Lower lobe of right lung (tissue), 2 donors: ENCODE results near the gene FXYD6. TPM values are rescaled to one million over a fixed set of nuclear protein-coding genes. Genes with fewer than 3 reads are reported as not detected.
"Not testable (repeated sequence)": the region's sequence is repeated elsewhere in the genome, so short reads cannot be mapped to it uniquely, and the experiment has no call there.

Experiments used
- ATAC-seq, 2 donors: fragments of 200-7000 bp; cut with Tn5 transposase; one replicate each; pipeline ENCODE4 v1.9.1; 2020 to 2022; ENCODE audit warnings: mild to moderate bottlenecking in 2 of 2, moderate library complexity in 2 of 2
- DNase-seq: peaks from one replicate; pipeline ENCODE4 v3.0.0-alpha.2; 2020
- H3K27ac ChIP-seq: fragments of 200-600 bp; one replicate; pipeline ENCODE4 v1.8.0; 2022
- H3K27me3 ChIP-seq: fragments of 200-600 bp; one replicate; pipeline ENCODE4 v1.8.0; 2022; ENCODE audit warnings: low read depth
- H3K36me3 ChIP-seq: fragments of 200-600 bp; one replicate; pipeline ENCODE4 v1.8.0; 2022; ENCODE audit warnings: mild to moderate bottlenecking
- H3K4me1 ChIP-seq: fragments of 200-600 bp; one replicate; pipeline ENCODE4 v1.8.0; 2022
- H3K4me3 ChIP-seq: fragments of 200-600 bp; one replicate; pipeline ENCODE4 v1.8.0; 2022; ENCODE audit warnings: mild to moderate bottlenecking
- H3K9me3 ChIP-seq: fragments of 200-600 bp; one replicate; pipeline ENCODE4 v1.8.0; 2022
- intact Hi-C: fragments of 100-400 bp; cut with DNase I; formaldehyde crosslinking; loops from one replicate; pipeline ENCODE4 v1.11.0; 2022
- total RNA-seq: library from RNA; stranded (reverse); fragmentation: NEBNext Ultra II Directional; extraction: Animal tissue kit (Norgen Biotek cat#: 25700); gene quantifications from one replicate; pipeline ENCODE4 v1.2.1, GENCODE V29; 2021
- TF ChIP-seq, protein P1 (sequence below): fragments of 200-600 bp; IDR thresholded peaks from one replicate; pipeline ENCODE4 v1.8.0; 2022; ENCODE audit warnings: antibody characterized with exemption, mild to moderate bottlenecking
- donor health status: DM: no; HTN: yes; CAD: no; lungs with severe emphysema.

Gene FXYD6
- total RNA-seq, 1 donor from 2014 or later = 61.2 TPM

DNA sequence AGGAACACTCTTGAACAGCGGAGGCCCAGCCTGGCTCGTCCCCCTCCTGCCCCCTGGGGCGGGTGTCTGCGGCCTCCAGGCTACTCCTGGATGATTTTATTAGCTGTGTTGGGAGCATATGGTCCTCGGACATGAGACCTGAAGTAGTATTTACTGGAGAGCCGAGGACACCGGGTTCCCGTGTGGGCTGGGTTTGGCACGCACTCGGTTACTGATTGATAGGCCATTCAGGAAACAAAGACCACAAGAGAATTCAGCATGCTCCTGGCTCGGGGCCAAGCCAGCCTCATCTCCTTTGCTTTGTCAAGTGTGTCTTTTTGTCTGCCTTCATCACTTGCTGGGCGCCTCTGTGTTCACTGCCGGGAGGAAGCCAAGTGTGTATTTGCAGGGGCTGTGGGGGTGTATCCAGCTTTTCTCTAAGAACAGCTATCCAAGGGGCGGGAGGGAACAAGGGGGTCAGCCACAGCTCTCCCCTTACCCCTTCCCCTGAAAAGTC is 61.6 kb downstream of the FXYD6 start:
- ATAC-seq = peak; percentile 28 to 52
- H3K27me3 ChIP-seq = no peaks in the 10 kb centered on the region
- H3K4me1 ChIP-seq = peaks cover 52% of the 10 kb centered on the region
- TF ChIP-seq, protein P1, sequence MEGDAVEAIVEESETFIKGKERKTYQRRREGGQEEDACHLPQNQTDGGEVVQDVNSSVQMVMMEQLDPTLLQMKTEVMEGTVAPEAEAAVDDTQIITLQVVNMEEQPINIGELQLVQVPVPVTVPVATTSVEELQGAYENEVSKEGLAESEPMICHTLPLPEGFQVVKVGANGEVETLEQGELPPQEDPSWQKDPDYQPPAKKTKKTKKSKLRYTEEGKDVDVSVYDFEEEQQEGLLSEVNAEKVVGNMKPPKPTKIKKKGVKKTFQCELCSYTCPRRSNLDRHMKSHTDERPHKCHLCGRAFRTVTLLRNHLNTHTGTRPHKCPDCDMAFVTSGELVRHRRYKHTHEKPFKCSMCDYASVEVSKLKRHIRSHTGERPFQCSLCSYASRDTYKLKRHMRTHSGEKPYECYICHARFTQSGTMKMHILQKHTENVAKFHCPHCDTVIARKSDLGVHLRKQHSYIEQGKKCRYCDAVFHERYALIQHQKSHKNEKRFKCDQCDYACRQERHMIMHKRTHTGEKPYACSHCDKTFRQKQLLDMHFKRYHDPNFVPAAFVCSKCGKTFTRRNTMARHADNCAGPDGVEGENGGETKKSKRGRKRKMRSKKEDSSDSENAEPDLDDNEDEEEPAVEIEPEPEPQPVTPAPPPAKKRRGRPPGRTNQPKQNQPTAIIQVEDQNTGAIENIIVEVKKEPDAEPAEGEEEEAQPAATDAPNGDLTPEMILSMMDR = no peak
- H3K4me3 ChIP-seq = no peak overlapping the region
- peak overlapping the region; percentile 71 for H3K27ac ChIP-seq
- intact Hi-C loops = no loop called here
- H3K9me3 ChIP-seq = no peaks in the 10 kb centered on the region
- peak; percentile 82 for DNase-seq
- H3K36me3 ChIP-seq = no peaks in the 10 kb centered on the region

DNA sequence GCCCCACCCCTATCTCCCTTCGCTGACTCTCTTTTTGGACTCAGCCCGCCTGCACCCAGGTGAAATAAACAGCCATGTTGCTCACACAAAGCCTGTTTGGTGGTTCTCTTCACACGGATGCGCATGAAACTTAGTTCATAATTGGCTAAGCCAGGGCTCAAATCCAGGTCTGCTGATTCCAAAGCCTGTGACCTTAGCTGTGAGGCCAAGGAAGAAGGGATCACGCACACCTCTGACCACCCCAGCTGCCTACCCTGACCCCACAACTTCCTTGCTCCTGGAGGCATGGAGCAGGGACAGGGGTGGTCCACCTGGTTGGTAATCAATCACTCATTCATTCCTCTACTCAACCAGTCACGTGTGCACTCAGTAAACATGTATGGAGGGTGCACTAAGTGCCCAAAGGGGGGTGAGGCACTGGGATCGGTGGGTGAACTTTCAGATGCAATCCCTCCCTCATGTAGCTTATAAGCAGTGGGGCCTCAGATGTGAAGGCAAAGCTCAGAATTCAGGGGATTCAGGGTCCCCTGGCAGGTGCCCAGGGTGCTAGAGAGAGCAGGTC is 62.2 kb downstream of the FXYD6 start:
- TF ChIP-seq, protein P1 = no peak

DNA sequence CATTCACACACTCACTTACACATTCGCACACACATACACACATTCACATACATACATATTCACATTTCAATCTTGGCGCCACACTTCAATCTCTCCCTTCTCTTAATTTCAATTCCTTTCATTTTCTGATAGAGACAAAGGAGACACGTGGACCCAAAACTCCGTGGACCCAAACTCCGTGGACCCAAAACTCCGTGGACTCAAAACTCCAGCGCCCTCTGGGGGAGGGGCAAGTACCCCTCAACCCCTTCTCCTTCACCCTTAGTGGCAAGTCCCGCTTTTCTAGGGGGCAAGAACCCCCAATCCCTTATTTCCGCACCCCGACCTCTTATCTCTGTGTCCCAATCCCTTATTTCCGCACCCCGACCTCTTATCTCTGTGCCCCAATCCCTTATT is 66.4 kb downstream of the FXYD6 start:
- H3K27ac ChIP-seq, H3K9me3 ChIP-seq, H3K4me3 ChIP-seq, ATAC-seq, intact Hi-C loops, H3K27me3 ChIP-seq, DNase-seq, H3K36me3 ChIP-seq: not testable (repeated sequence)
- H3K4me1 ChIP-seq = peaks cover 27% of the 10 kb centered on the region

More for the DNA sequence above, 62.2 kb downstream of the FXYD6 start:
- H3K9me3 ChIP-seq = no peaks in the 10 kb centered on the region
- ATAC-seq = no peak
- no peak overlapping the region for H3K4me3 ChIP-seq
- no peaks in the 10 kb centered on the region for H3K27me3 ChIP-seq
- no peak for DNase-seq
- no peak overlapping the region for H3K27ac ChIP-seq
- H3K4me1 ChIP-seq = peaks cover 53% of the 10 kb centered on the region
- intact Hi-C loops = no loop called here
- H3K36me3 ChIP-seq = no peaks in the 10 kb centered on the region

DNA sequence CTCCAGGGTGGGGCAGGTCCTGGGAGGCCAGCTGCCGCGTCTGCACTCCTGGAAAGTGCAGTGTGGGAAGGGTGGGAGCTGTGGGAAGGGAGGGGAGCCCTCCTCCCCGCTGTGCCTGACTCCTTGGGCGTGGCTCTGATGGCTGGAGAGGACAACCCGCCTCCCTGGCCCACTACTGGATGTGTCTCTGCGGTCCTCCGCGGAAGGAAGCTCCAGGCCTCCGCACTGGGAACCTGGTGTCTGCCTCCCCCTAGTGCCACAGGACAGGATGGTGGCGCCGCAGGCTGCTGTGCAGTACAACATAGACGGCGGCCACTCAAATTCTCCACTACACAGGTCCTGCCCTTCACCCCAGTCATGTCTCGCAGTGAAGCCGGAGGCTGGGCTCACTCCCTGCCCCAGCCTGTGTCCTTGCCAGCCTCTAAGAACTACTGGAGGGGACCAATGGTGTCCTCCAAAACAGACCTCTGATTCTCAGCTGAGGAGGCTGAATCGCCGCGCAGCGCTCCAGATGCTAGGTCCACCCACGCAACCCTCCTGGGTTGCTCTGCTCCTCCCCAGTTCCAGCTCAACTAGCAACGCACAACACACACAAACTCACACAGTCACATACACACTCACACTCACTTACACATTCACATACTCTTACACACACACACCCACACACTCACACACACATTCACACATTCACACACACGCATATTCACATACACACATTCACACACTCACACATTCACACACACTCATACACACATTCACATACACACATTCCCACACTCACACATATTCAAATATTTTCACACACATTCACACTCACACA is 67.0 kb downstream of the FXYD6 start:
- H3K27ac ChIP-seq = no peak overlapping the region
- DNase-seq (peak; percentile 81), ATAC-seq (peak; percentile 84 to 88)
- peaks cover 21% of the 10 kb centered on the region for H3K4me1 ChIP-seq
- TF ChIP-seq, protein P1 = peak; percentile 52
- H3K9me3 ChIP-seq = no peaks in the 10 kb centered on the region
- H3K36me3 ChIP-seq = no peaks in the 10 kb centered on the region
- H3K27me3 ChIP-seq = peaks cover 3% of the 10 kb centered on the region
- intact Hi-C loops = no loop called here
- no peak overlapping the region for H3K4me3 ChIP-seq

DNA sequence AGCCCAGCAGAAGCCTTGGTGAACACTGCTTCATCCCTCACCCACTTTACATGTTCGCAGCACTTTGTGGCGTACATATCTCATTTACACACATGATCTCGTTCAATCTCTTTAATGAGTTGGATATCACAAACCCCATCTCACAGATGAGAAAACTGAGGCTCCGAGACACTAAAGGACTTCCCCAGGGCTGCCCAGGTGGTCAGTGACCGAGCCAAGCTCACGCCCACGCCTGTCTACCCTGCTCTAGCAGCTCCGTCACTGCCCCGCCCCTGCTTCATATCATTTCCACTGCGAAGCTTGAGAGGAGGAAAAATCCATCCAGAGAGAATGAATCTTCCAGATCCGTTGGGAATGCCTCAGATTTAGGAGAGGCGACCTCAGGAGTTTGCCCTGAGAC is 67.7 kb downstream of the FXYD6 start:
- intact Hi-C loops = no loop called here
- ATAC-seq = peak in 1 of 2 donors; percentile 7
- no peaks in the 10 kb centered on the region for H3K9me3 ChIP-seq
- TF ChIP-seq, protein P1 = no peak
- no peaks in the 10 kb centered on the region for H3K36me3 ChIP-seq
- H3K27me3 ChIP-seq = peaks cover 3% of the 10 kb centered on the region
- no peak overlapping the region for H3K4me3 ChIP-seq
- no peak overlapping the region for H3K27ac ChIP-seq
- no peak for DNase-seq
- H3K4me1 ChIP-seq = peaks cover 18% of the 10 kb centered on the region
